ENCODE results near the gene NOCT. TPM values are rescaled to one million over a fixed set of nuclear protein-coding genes. Genes with fewer than 3 reads are reported as not detected.

Gene NOCT
- total and polyA plus RNA-seq, 2 donors from 2014 or later, result 4.3 to 4.7 TPM

DNA sequence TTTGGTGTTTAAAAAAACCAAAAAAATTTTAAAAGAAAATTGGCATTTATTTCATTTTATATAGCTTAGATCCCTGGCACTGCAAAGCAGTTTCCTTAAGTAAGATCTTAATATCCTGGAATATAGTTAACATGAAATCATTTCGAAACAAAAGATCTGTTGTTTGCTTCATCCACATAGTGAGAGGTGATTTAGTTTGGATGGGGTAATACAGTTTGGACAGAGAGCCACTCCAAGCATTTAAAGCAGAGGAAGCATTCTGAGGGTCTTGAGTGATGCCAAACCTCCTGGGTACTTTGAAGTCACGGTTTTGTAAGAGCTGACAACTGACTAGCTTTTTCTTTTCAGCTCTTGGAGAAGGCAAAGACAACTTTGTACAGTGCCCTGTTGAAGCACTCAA lies 28.7 kb downstream of the NOCT start:
- peaks cover 0 to 13% (median 9%) of the 10 kb centered on the region in 3 donors for H3K36me3 ChIP-seq (ENCODE audit: control insufficient read depth in 2 of 3, insufficient read depth in 3 of 3, low read length in 3 of 3)
- TF ChIP-seq, protein P1, sequence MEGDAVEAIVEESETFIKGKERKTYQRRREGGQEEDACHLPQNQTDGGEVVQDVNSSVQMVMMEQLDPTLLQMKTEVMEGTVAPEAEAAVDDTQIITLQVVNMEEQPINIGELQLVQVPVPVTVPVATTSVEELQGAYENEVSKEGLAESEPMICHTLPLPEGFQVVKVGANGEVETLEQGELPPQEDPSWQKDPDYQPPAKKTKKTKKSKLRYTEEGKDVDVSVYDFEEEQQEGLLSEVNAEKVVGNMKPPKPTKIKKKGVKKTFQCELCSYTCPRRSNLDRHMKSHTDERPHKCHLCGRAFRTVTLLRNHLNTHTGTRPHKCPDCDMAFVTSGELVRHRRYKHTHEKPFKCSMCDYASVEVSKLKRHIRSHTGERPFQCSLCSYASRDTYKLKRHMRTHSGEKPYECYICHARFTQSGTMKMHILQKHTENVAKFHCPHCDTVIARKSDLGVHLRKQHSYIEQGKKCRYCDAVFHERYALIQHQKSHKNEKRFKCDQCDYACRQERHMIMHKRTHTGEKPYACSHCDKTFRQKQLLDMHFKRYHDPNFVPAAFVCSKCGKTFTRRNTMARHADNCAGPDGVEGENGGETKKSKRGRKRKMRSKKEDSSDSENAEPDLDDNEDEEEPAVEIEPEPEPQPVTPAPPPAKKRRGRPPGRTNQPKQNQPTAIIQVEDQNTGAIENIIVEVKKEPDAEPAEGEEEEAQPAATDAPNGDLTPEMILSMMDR (IDR thresholded peaks at IDR 0.05; ENCODE audit: borderline replicate concordance, extremely low read depth, insufficient read depth), result no peak
- H3K4me1 ChIP-seq (ENCODE audit: control insufficient read depth in 2 of 3, insufficient read depth in 2 of 3, low read depth in 1 of 3, low read length in 3 of 3), result peaks cover 0 to 3% (median 0%) of the 10 kb centered on the region in 3 donors
- no peaks in the 10 kb centered on the region for H3K27me3 ChIP-seq (ENCODE audit: control insufficient read depth, insufficient read depth, low read length)
- intact Hi-C loops (cut with DNase I), result no loop called here
- H3K4me3 ChIP-seq (ENCODE audit: low read length in 3 of 3), result no peak overlapping the region
- no peak overlapping the region for H3K27ac ChIP-seq (ENCODE audit: low read depth in 2 of 2, low read length in 2 of 2)
- H3K9me3 ChIP-seq (ENCODE audit: control insufficient read depth in 2 of 3, insufficient read depth in 1 of 3, low read length in 3 of 3), result no peaks in the 10 kb centered on the region
- no peak for FAIRE-seq
- no peak for DNase-seq
- H3K9ac ChIP-seq (ENCODE audit: low read length in 3 of 3), result no peak overlapping the region

DNA sequence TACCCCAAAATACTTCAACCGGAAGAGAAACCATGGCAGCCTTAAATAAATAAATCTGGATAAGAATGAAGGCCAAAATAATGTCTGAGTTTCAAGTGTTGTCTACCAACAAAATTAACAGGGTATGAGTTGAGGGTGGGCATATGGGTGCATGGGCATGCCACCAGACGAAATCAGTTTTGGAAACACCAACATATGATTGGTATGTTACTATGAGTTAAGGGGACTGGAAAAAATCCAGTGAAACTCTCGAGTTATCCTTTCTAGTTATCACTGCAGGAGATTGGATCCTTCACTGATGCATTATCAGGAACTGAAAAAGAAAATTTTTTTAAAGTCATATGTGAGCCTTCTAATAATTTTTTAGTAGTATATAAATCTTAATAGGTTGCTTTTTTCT lies 32.4 kb downstream of the NOCT start:
- intact Hi-C loops (cut with DNase I), result no loop called here
- Histone ChIP-seq H3K27me3 (ENCODE audit: control insufficient read depth, insufficient read depth, low read length) (no peaks in the 10 kb centered on the region), H3K36me3 (ENCODE audit: control insufficient read depth in 2 of 3, insufficient read depth in 3 of 3, low read length in 3 of 3) (peaks cover 0 to 15% (median 12%) of the 10 kb centered on the region in 3 donors), H3K4me1 (ENCODE audit: control insufficient read depth in 2 of 3, insufficient read depth in 2 of 3, low read depth in 1 of 3, low read length in 3 of 3) (no peaks in the 10 kb centered on the region), H3K4me3 (ENCODE audit: low read length in 3 of 3) (no peak overlapping the region), H3K9me3 (ENCODE audit: control insufficient read depth in 2 of 3, insufficient read depth in 1 of 3, low read length in 3 of 3) (no peaks in the 10 kb centered on the region), H3K27ac (ENCODE audit: low read depth in 2 of 2, low read length in 2 of 2) (no peak overlapping the region), H3K9ac (ENCODE audit: low read length in 3 of 3) (no peak overlapping the region)
- FAIRE-seq (no peak), DNase-seq (no peak)
- TF ChIP-seq, protein P1 (IDR thresholded peaks at IDR 0.05; ENCODE audit: borderline replicate concordance, extremely low read depth, insufficient read depth), result no peak

DNA sequence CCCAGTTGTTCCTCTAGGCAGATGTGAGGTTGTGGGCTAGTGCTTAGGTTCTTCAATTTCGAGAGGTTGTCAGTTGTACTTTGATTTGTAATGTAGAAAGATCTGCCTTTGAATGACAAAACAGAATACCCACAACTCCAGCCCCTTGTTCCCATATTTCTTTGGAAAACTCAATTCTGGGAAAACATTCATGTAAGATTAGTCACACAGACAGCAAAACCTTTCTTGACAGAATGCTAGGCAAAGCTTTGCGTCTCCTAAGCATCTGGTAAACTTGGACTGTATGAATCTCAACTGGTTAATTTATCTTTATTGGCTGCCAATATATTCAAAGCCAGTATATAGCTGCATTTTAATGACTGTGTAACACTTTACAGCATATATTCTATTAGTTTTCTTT lies 34.9 kb downstream of the NOCT start:
- FAIRE-seq, result no peak

More for the DNA sequence above, 34.9 kb downstream of the NOCT start:
- intact Hi-C loops (cut with DNase I), result no loop called here
- Histone ChIP-seq H3K27ac (ENCODE audit: low read depth in 2 of 2, low read length in 2 of 2) (no peak overlapping the region), H3K36me3 (ENCODE audit: control insufficient read depth in 2 of 3, insufficient read depth in 3 of 3, low read length in 3 of 3) (peaks cover 2 to 12% (median 11%) of the 10 kb centered on the region in 3 donors), H3K4me3 (ENCODE audit: low read length in 3 of 3) (no peak overlapping the region), H3K27me3 (ENCODE audit: control insufficient read depth, insufficient read depth, low read length) (no peaks in the 10 kb centered on the region), H3K4me1 (ENCODE audit: control insufficient read depth in 2 of 3, insufficient read depth in 2 of 3, low read depth in 1 of 3, low read length in 3 of 3) (no peaks in the 10 kb centered on the region), H3K9me3 (ENCODE audit: control insufficient read depth in 2 of 3, insufficient read depth in 1 of 3, low read length in 3 of 3) (no peaks in the 10 kb centered on the region), H3K9ac (ENCODE audit: low read length in 3 of 3) (no peak overlapping the region)
- TF ChIP-seq, protein P1 (IDR thresholded peaks at IDR 0.05; ENCODE audit: borderline replicate concordance, extremely low read depth, insufficient read depth), result no peak
- DNase-seq, result no peak

All from kidney (tissue), 14 donors.